ENCODE measurements around the gene DUSP8.

- TF ChIP-seq CTCF (IDR thresholded peaks at IDR 0.05): no peak
- no peak for TF ChIP-seq POLR2A (IDR thresholded peaks at IDR 0.05)
Measured at GRCh38 chr11:1517117-1518005, 54.7 kb downstream of the DUSP8 start.

Measured in Peyer's patch (tissue), 4 donors.